BJ (cell line): ENCODE results near the gene SUPT5H. TPM values are rescaled to one million over a fixed set of nuclear protein-coding genes. Genes with fewer than 3 reads are reported as not detected.

Source experiments
- CTCF ChIA-PET: fragments of 350-600 bp; formaldehyde crosslinking; extraction: SDS; loops from one replicate; lab custom pipeline; 2021; ENCODE audit warnings: antibody characterized with exemption, inconsistent platforms; lab: Yijun Ruan, JAX
- POLR2A ChIA-PET: fragments of 300-600 bp; sonication (Branson Sonifier 250); formaldehyde crosslinking; extraction: SDS; loops from one replicate; lab custom pipeline; 2021; ENCODE audit warnings: antibody characterized with exemption; lab: Charles Lee
- DNase-seq: peaks from one replicate; pipeline ENCODE4 v3.0.0-alpha.2; 2011; ENCODE audit warnings: low read depth
- H3K27me3 ChIP-seq: 2 replicates; pipeline ENCODE4 v1.6.0; 2011; ENCODE audit warnings: low read length; ENCODE audit not compliant: control insufficient read depth, insufficient read depth
- H3K36me3 ChIP-seq: 2 replicates; pipeline ENCODE4 v1.5.1; 2011; ENCODE audit warnings: low read length; ENCODE audit not compliant: control insufficient read depth, insufficient read depth
- H3K4me3 ChIP-seq: 2 replicates; pipeline ENCODE4 v1.5.1; 2011; ENCODE audit warnings: low read depth, mild to moderate bottlenecking, control low read depth, low read length
- CTCF ChIP-seq: IDR thresholded peaks from 2 replicates; pipeline ENCODE4 v1.5.1; 2011; ENCODE audit warnings: low read depth, mild to moderate bottlenecking, control low read depth, inconsistent platforms, low read length, moderate library complexity; ENCODE audit not compliant: insufficient read depth
- polyA plus RNA-seq: library from polyadenylated mRNA; depleted of rRNA; stranded (reverse); fragments of >200 nt; gene quantifications from 2 replicates; pipeline ENCODE4 v1.2.3, GENCODE V29; 2011

SUPT5H gene
- polyA plus RNA-seq, 1 experiment, result 81.8 TPM

- Histone ChIP-seq H3K36me3 (peaks cover 8% of the 10 kb centered on the region), H3K27me3 (no peaks in the 10 kb centered on the region), H3K4me3 (peak overlapping the region; percentile 40)
- POLR2A ChIA-PET, result interaction anchor here (1.0 kb wide), 1 partner anchor 32 kb away, joined by 4 read pairs; the partner anchor contains the start of gene RPS16
- CTCF ChIA-PET, result interaction anchor here (0.6 to 1.7 kb wide), 7 partner anchors 8 to 283 kb away, joined by 3 to 5 read pairs (median 3); partner anchors contain the start of gene PLEKHG2
- no peak for TF ChIP-seq CTCF
- peak; percentile 99 for DNase-seq
These were observed 41.8 kb upstream of the SUPT5H start for GRCh38 chr19:39403331-39404312.

- Histone ChIP-seq H3K36me3 (peaks cover 10% of the 10 kb centered on the region), H3K4me3 (no peak overlapping the region), H3K27me3 (no peaks in the 10 kb centered on the region)
- TF ChIP-seq CTCF, result no peak
- DNase-seq, result no peak
- POLR2A ChIA-PET, result no interaction called here
- CTCF ChIA-PET, result interaction anchor here (0.6 kb wide), 1 partner anchor 70 kb away, joined by 3 read pairs; no protein-coding TSS in a partner anchor
These were observed 40.0 kb upstream of the SUPT5H start for GRCh38 chr19:39405261-39405957.

GRCh38 chr19:39405958-39406655 is 39.3 kb upstream of the SUPT5H start:
- no peak for TF ChIP-seq CTCF
- Histone ChIP-seq H3K4me3 (peak overlapping the region; percentile 86), H3K27me3 (no peaks in the 10 kb centered on the region), H3K36me3 (peaks cover 10% of the 10 kb centered on the region)
- ChIA-PET CTCF (interaction anchor here (3.7 kb wide), 1 partner anchor 9 kb away, joined by 48 read pairs; no protein-coding TSS in a partner anchor), POLR2A (interaction anchor here (0.6 to 1.0 kb wide), 3 partner anchors 15 to 123 kb away, joined by 3 to 5 read pairs (median 5); partner anchors contain the start of genes MED29 and PAF1)
- no peak for DNase-seq

- DNase-seq, result no peak
- POLR2A ChIA-PET, result interaction anchor here (0.6 to 1.0 kb wide), 3 partner anchors 16 to 124 kb away, joined by 3 to 5 read pairs (median 5); partner anchors contain the start of genes MED29 and PAF1
- CTCF ChIA-PET, result interaction anchor here (3.7 kb wide), 1 partner anchor 9 kb away, joined by 48 read pairs; no protein-coding TSS in a partner anchor
- peak within 1 kb of the TSS; percentile 86 for H3K4me3 ChIP-seq
- peaks cover 10% of the 10 kb centered on the region for H3K36me3 ChIP-seq
- no peaks in the 10 kb centered on the region for H3K27me3 ChIP-seq
- peak; percentile 14; the same call in 1 of the 2 replicates for TF ChIP-seq CTCF
These were observed 38.5 kb upstream of the SUPT5H start, which contains the start of gene ZFP36 for GRCh38 chr19:39406656-39407409. Gene ZFP36, plus strand, starts transcription at chr19:39406847. Its CDS starts 58 bp downstream, at chr19:39406905.
